Activated CD8-positive, alpha-beta T cell treated with anti-CD3 and anti-CD28 coated beads, Interleukin-2, amount 10 ng/mL, durations not matched to agents 7 days and 5 days (primary cell): ENCODE data around the gene KIAA1958. TPM values are rescaled to one million over a fixed set of nuclear protein-coding genes. Genes with fewer than 3 reads are reported as not detected.
"Not testable (repeated sequence)": the region's sequence is repeated elsewhere in the genome, so short reads cannot be mapped to it uniquely, and the experiment has no call there.

ENCODE experiments used
- ATAC-seq: fragments of 150-1000 bp; cut with Tn5 transposase; one replicate; pipeline ENCODE4 v1.10.0; 2021; ENCODE audit warnings: moderate library complexity
- CTCF ChIA-PET: fragments of 350-600 bp; sonication (Branson Sonifier 250); formaldehyde crosslinking; loops from one replicate; lab custom pipeline; 2021; ENCODE audit warnings: antibody characterized with exemption; lab: Charles Lee
- POLR2A ChIA-PET: fragments of 350-600 bp; sonication (Branson Sonifier 250); formaldehyde crosslinking; loops from one replicate; lab custom pipeline; 2021; ENCODE audit warnings: antibody characterized with exemption; lab: Charles Lee
- DNase-seq: peaks from one replicate; pipeline ENCODE4 v3.0.0-alpha.2; 2020
- H3K27ac Mint-ChIP-seq: one replicate; pipeline ENCODE4 v1.8.0; 2021; ENCODE audit warnings: mild to moderate bottlenecking, mixed read lengths
- H3K27me3 Mint-ChIP-seq: one replicate; pipeline ENCODE4 v1.8.0; 2021; ENCODE audit warnings: low read depth, mixed read lengths
- H3K36me3 Mint-ChIP-seq: one replicate; pipeline ENCODE4 v1.8.0; 2021; ENCODE audit warnings: low read depth, mixed read lengths
- H3K4me1 Mint-ChIP-seq: one replicate; pipeline ENCODE4 v1.8.0; 2021; ENCODE audit warnings: low read depth, mixed read lengths
- H3K4me3 Mint-ChIP-seq: one replicate; pipeline ENCODE4 v1.8.0; 2021; ENCODE audit warnings: mild to moderate bottlenecking, mixed read lengths
- H3K9me3 Mint-ChIP-seq: one replicate; pipeline ENCODE4 v1.8.0; 2022; ENCODE audit warnings: mixed read lengths; ENCODE audit not compliant: insufficient read depth
- total RNA-seq, 2 experiments: library from RNA; stranded (reverse); gene quantifications; one replicate each; pipeline ENCODE4 v1.2.3, GENCODE V29; 2021

KIAA1958 gene
- total RNA-seq, 2 experiments from 2014 or later: 11.1 to 11.5 TPM

DNA sequence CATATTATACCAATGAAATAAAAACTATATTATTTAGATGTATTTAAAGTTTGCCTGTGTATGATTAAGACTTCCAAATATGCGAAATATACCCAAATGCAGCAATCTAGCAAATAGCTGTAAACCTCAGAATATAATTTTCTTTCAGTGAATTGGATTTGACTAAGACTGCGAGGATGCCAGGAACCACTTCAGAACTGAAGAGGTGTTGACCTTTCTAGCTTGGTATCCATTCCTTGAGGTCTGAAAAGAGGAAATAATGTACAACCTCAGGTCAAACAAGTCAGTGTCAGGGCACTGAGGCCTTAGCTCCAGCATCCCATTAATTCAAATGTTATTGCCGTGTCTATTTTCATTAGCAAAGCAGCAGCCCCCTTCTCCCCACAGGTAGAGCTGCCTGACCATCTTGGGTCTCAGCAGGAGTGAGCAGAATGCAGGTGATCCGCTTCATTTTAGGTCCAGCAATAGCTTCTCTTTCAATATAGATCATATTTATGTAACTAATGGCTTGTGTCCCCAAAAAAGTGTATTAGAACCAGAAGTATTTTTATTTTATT lies 100.0 kb downstream of the KIAA1958 start:
- DNase-seq: no peak
- Mint-ChIP-seq H3K9me3 (no peaks in the 10 kb centered on the region), H3K27me3 (no peaks in the 10 kb centered on the region), H3K4me3 (no peak overlapping the region), H3K27ac (no peak overlapping the region), H3K36me3 (no peaks in the 10 kb centered on the region), H3K4me1 (no peaks in the 10 kb centered on the region)
- no peak for ATAC-seq
- POLR2A ChIA-PET: no interaction called here
- CTCF ChIA-PET: no interaction called here

DNA sequence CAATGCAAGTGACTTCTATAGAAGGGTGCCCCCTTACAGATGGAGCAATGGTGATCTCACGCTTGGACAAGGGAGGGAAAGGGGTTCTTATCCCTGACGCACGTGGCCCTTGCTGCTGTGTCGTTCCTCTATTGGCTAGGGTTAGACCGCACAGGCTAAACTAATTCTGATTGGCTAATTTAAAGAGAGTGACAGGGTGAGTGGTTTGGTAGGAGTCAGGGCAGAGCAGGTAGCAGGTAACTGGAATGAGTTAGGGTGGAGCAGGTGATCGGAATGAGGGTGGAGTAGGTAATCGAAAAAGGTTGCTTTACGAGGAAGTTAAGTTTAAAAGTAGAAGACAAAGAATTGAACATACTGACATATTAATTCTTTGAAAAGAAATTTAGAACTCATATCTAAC lies 105.2 kb downstream of the KIAA1958 start:
- H3K27ac Mint-ChIP-seq, H3K36me3 Mint-ChIP-seq, H3K4me1 Mint-ChIP-seq, POLR2A ChIA-PET, DNase-seq, CTCF ChIA-PET, H3K4me3 Mint-ChIP-seq, ATAC-seq, H3K27me3 Mint-ChIP-seq, H3K9me3 Mint-ChIP-seq: not testable (repeated sequence)

- no peak for ATAC-seq
- Mint-ChIP-seq H3K9me3 (no peaks in the 10 kb centered on the region), H3K27me3 (no peaks in the 10 kb centered on the region), H3K27ac (no peak overlapping the region), H3K4me1 (no peaks in the 10 kb centered on the region), H3K36me3 (no peaks in the 10 kb centered on the region), H3K4me3 (no peak overlapping the region)
- CTCF ChIA-PET: interaction anchor here (1.0 to 1.3 kb wide), 2 partner anchors 33 to 193 kb away, joined by 3 read pairs; no protein-coding TSS in a partner anchor
- DNase-seq: no peak
- POLR2A ChIA-PET: interaction anchor here (0.5 kb wide), 1 partner anchor 12 kb away, joined by 4 read pairs; no protein-coding TSS in a partner anchor
These were observed 113.1 kb downstream of the KIAA1958 start for GRCh38 chr9:112599732-112600131.

- no peaks in the 10 kb centered on the region for H3K27me3 Mint-ChIP-seq
- no peak overlapping the region for H3K4me3 Mint-ChIP-seq
- no peaks in the 10 kb centered on the region for H3K9me3 Mint-ChIP-seq
- ChIA-PET CTCF (interaction anchor here (1.8 kb wide), 1 partner anchor 218 kb away, joined by 4 read pairs; no protein-coding TSS in a partner anchor), POLR2A (no interaction called here)
- DNase-seq: no peak
- no peaks in the 10 kb centered on the region for H3K36me3 Mint-ChIP-seq
- no peaks in the 10 kb centered on the region for H3K4me1 Mint-ChIP-seq
- ATAC-seq: no peak
- no peak overlapping the region for H3K27ac Mint-ChIP-seq
These were observed 115.0 kb downstream of the KIAA1958 start for GRCh38 chr9:112601636-112602035.

DNA sequence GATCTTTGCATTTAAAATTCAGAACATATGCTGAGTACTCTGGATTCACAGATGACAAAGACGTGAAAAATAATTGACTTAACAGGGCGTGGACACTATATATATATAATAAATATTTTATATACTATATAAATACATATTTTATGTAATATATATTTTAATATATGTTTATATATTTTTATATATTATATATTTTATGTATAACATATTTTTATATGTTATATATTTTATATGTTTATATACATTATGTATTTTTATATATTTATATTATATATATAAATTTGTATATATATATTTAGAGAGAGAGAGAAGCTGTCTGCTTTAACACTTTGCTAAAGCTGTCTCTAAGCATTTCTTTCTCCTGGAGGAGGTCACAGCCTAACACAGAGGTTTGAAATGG lies 118.2 kb downstream of the KIAA1958 start:
- ChIA-PET POLR2A (no interaction called here), CTCF (no interaction called here)
- no peaks in the 10 kb centered on the region for H3K9me3 Mint-ChIP-seq
- no peak overlapping the region for H3K4me3 Mint-ChIP-seq
- no peaks in the 10 kb centered on the region for H3K36me3 Mint-ChIP-seq
- no peak overlapping the region for H3K27ac Mint-ChIP-seq
- no peaks in the 10 kb centered on the region for H3K4me1 Mint-ChIP-seq
- no peaks in the 10 kb centered on the region for H3K27me3 Mint-ChIP-seq
- DNase-seq (no peak), ATAC-seq (no peak)

GRCh38 chr9:112605518-112605917 lies 118.9 kb downstream of the KIAA1958 start:
- ChIA-PET POLR2A (no interaction called here), CTCF (no interaction called here)
- Mint-ChIP-seq H3K36me3 (no peaks in the 10 kb centered on the region), H3K27me3 (no peaks in the 10 kb centered on the region), H3K9me3 (no peaks in the 10 kb centered on the region), H3K27ac (no peak overlapping the region), H3K4me3 (no peak overlapping the region), H3K4me1 (no peaks in the 10 kb centered on the region)
- ATAC-seq (no peak), DNase-seq (no peak)

- no peaks in the 10 kb centered on the region for H3K27me3 Mint-ChIP-seq
- no peaks in the 10 kb centered on the region for H3K36me3 Mint-ChIP-seq
- no peak for DNase-seq
- no peaks in the 10 kb centered on the region for H3K4me1 Mint-ChIP-seq
- H3K9me3 Mint-ChIP-seq: no peaks in the 10 kb centered on the region
- no peak overlapping the region for H3K4me3 Mint-ChIP-seq
- ATAC-seq: no peak
- POLR2A ChIA-PET: interaction anchor here (1.2 kb wide), 1 partner anchor 227 kb away, joined by 3 read pairs; the partner anchor contains the start of gene HSDL2
- no peak overlapping the region for H3K27ac Mint-ChIP-seq
- CTCF ChIA-PET: no interaction called here
These were observed 119.5 kb downstream of the KIAA1958 start for GRCh38 chr9:112605963-112606699.

GRCh38 chr9:112608851-112609250 lies 122.2 kb downstream of the KIAA1958 start:
- POLR2A ChIA-PET: no interaction called here
- ATAC-seq (no peak), DNase-seq (no peak)
- Mint-ChIP-seq H3K27ac (no peak overlapping the region), H3K27me3 (no peaks in the 10 kb centered on the region), H3K4me3 (no peak overlapping the region), H3K9me3 (no peaks in the 10 kb centered on the region), H3K4me1 (no peaks in the 10 kb centered on the region), H3K36me3 (no peaks in the 10 kb centered on the region)
- CTCF ChIA-PET: no interaction called here

GRCh38 chr9:112615584-112616266 lies 129.1 kb downstream of the KIAA1958 start:
- ATAC-seq (no peak), DNase-seq (no peak)
- ChIA-PET POLR2A (no interaction called here), CTCF (no interaction called here)
- H3K36me3 Mint-ChIP-seq: peaks cover 7% of the 10 kb centered on the region
- H3K27ac Mint-ChIP-seq: no peak overlapping the region
- no peaks in the 10 kb centered on the region for H3K27me3 Mint-ChIP-seq
- peaks cover 3% of the 10 kb centered on the region for H3K4me1 Mint-ChIP-seq
- H3K9me3 Mint-ChIP-seq: no peaks in the 10 kb centered on the region
- H3K4me3 Mint-ChIP-seq: no peak overlapping the region

- ATAC-seq: no peak
- Mint-ChIP-seq H3K27me3 (no peaks in the 10 kb centered on the region), H3K4me1 (peaks cover 3% of the 10 kb centered on the region), H3K36me3 (peaks cover 7% of the 10 kb centered on the region), H3K4me3 (no peak overlapping the region), H3K27ac (no peak overlapping the region), H3K9me3 (no peaks in the 10 kb centered on the region)
- no peak for DNase-seq
- POLR2A ChIA-PET: no interaction called here
- CTCF ChIA-PET: no interaction called here
These were observed 130.7 kb downstream of the KIAA1958 start for GRCh38 chr9:112617371-112617770.

GRCh38 chr9:112618385-112619009 lies 131.9 kb downstream of the KIAA1958 start:
- no peak overlapping the region for H3K27ac Mint-ChIP-seq
- no peak for ATAC-seq
- ChIA-PET CTCF (interaction anchor here (0.9 kb wide), 1 partner anchor 284 kb away, joined by 3 read pairs; no protein-coding TSS in a partner anchor), POLR2A (interaction anchor here (0.6 kb wide), 1 partner anchor 233 kb away, joined by 5 read pairs; no protein-coding TSS in a partner anchor)
- peaks cover 3% of the 10 kb centered on the region for H3K4me1 Mint-ChIP-seq
- H3K27me3 Mint-ChIP-seq: no peaks in the 10 kb centered on the region
- H3K36me3 Mint-ChIP-seq: peaks cover 7% of the 10 kb centered on the region
- no peak overlapping the region for H3K4me3 Mint-ChIP-seq
- H3K9me3 Mint-ChIP-seq: no peaks in the 10 kb centered on the region
- DNase-seq: no peak
